ENCODE data around the gene TOGARAM2.

Gene TOGARAM2

DNA sequence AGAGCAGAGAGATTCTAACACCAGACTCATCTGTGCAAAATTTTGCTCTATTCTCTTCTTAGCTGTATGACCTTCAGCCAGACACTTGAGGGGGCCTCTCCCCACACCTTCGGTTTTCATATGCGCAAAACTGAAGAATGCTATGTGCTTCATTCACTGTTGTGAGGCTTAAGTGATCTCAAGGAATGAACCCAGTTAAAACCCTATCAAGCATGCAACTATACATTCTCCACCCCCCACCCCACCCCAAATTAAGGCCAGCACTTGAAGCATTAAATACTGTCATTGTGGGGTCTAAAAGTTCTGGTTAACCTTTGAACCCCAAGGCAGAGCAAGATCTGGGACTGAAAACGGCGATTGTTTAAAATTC lies 83.2 kb downstream of the TOGARAM2 start:
- TF ChIP-seq, protein P1, sequence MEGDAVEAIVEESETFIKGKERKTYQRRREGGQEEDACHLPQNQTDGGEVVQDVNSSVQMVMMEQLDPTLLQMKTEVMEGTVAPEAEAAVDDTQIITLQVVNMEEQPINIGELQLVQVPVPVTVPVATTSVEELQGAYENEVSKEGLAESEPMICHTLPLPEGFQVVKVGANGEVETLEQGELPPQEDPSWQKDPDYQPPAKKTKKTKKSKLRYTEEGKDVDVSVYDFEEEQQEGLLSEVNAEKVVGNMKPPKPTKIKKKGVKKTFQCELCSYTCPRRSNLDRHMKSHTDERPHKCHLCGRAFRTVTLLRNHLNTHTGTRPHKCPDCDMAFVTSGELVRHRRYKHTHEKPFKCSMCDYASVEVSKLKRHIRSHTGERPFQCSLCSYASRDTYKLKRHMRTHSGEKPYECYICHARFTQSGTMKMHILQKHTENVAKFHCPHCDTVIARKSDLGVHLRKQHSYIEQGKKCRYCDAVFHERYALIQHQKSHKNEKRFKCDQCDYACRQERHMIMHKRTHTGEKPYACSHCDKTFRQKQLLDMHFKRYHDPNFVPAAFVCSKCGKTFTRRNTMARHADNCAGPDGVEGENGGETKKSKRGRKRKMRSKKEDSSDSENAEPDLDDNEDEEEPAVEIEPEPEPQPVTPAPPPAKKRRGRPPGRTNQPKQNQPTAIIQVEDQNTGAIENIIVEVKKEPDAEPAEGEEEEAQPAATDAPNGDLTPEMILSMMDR (conservative IDR thresholded peaks at IDR 0.05; ENCODE audit: low read depth), result no peak
- ChIA-PET CTCF (interaction anchor here (0.6 kb wide), 1 partner anchor 24 kb away, joined by 3 read pairs; no protein-coding TSS in a partner anchor), POLR2A (ENCODE audit: low non-redundant PET) (no interaction called here)
- peak overlapping the region; percentile 95 for H3K27ac ChIP-seq
- DNase-seq (ENCODE audit: low spot score), result no peak

DNA sequence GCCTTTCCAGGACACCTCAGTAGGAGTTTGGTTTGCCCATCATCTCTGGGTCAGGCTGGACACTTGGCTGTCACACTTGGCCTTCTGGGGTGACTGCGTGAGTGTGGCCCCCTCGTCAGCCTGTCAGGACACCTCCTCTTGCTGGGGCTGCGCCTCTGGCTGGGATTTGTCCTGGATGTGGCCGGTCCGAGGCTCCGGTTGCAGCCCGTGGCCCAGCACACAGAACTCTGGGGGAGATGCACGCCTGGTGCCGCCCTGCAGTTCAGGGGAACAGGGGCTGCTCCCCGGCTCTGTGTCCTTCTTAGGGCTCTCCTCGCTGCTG lies 83.6 kb downstream of the TOGARAM2 start:
- ChIA-PET POLR2A (ENCODE audit: low non-redundant PET) (no interaction called here), CTCF (no interaction called here)
- peak overlapping the region; percentile 95 for H3K27ac ChIP-seq
- no peak for DNase-seq (ENCODE audit: low spot score)
- TF ChIP-seq, protein P1 (conservative IDR thresholded peaks at IDR 0.05; ENCODE audit: low read depth), result no peak

DNA sequence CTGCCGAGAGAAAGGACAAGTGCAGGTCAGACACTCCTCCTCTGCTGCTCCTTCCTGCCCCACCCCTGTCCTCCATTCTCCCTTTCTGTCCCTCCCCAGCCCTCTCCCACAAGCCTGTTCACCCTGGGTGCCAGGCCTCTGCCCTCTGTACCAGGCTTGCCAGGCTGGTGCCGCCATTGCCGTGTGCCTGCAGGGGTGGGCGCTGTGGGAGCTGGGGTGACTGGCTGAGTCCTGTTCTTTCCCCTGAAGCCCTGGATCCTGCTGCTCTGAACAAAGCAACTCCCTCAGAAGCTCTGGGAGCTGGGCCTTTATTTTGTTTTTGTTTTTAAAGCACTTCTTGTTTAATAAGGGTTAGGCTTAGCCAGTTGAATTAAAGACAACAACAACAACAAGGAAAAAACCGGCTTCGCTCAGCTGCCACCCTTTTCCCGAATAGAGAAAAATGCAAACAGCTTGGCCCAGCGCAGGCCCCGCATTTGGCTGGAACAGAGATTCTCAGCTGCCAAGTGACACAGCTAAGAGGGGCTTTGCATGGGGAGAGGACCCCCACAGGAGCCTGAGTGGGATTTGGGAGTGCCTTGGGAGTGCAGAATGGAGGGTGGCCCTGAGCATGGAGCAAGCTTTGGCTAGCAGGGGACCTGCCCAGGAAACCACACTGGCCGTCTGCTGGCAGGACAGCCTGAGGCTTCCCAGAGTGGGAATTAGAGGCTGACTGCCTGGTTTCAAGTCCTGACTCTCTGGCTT lies 84.1 kb downstream of the TOGARAM2 start:
- peak overlapping the region; percentile 95 for H3K27ac ChIP-seq
- CTCF ChIA-PET, result interaction anchor here (0.7 to 1.0 kb wide), 2 partner anchors 12 to 260 kb away, joined by 3 to 4 read pairs; no protein-coding TSS in a partner anchor
- POLR2A ChIA-PET (ENCODE audit: low non-redundant PET), result no interaction called here
- no peak for DNase-seq (ENCODE audit: low spot score)
- TF ChIP-seq, protein P1 (conservative IDR thresholded peaks at IDR 0.05; ENCODE audit: low read depth), result no peak

DNA sequence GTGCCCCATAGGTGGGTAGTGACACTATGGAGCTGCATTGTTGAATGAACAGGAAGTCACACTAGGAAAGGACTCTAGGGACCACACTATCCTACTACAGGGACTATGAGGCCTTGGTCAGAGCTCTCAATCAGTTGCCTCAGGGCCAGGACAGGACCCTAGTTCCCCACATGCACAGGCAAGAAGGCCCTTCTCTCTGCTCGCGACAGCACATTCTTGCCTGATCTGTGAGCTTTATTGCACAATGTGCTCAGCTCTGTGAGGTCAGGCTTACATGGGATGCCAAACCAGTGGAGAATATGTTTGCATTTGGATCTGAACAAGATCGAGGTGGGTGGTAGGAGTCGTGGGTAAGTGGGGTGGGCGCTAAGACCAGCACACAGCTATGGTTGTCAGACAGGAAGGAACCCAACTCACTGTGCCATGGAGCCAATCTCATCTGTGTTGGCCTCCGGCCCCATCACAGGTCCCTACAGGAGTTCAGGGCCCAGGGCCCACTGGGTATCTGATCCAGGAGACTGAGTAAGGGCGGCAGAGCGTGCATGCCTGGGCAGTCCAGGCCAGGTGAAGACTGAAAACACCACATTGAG lies 85.3 kb downstream of the TOGARAM2 start:
- TF ChIP-seq, protein P1 (conservative IDR thresholded peaks at IDR 0.05; ENCODE audit: low read depth), result no peak
- CTCF ChIA-PET, result no interaction called here
- DNase-seq (ENCODE audit: low spot score), result peak; percentile 30

DNA sequence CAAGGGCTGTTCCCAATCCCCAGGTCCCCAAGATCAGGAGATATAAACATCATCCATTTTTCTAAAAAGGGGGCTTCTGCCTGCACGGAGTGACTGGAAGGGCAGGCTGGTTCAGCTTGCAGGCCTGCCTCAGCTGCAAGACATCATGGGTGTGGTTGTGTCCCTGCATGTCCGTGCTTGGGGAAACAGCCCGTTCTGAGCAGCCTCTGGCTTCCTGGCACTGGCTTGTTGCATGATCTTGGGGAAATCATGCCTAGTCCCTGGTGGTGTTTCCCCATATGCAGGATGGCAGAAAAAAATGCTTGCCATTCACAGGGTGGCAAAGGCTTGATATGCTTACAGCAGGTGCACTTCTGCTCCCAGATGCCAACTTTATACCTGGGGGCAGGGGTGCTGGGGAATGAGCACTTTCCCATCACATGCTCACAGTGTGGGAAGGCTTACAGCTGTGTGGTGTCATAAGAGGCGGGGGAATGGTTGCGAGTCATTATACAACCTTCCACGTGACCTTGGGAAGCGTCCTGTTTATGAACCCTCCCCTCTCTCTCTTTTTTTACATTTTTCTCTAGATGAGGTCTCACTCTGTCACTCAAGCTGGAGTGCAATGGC lies 86.0 kb downstream of the TOGARAM2 start:
- ChIA-PET POLR2A (ENCODE audit: low non-redundant PET) (no interaction called here), CTCF (interaction anchor here (0.6 kb wide), 1 partner anchor 8 kb away, joined by 3 read pairs; no protein-coding TSS in a partner anchor)
- peak; percentile 37 for DNase-seq (ENCODE audit: low spot score)
- TF ChIP-seq, protein P1 (conservative IDR thresholded peaks at IDR 0.05; ENCODE audit: low read depth), result no peak
- H3K27ac ChIP-seq, result peak overlapping the region; percentile 95

More for the DNA sequence above, 85.3 kb downstream of the TOGARAM2 start:
- POLR2A ChIA-PET (ENCODE audit: low non-redundant PET), result no interaction called here
- H3K27ac ChIP-seq, result peak overlapping the region; percentile 95

DNA sequence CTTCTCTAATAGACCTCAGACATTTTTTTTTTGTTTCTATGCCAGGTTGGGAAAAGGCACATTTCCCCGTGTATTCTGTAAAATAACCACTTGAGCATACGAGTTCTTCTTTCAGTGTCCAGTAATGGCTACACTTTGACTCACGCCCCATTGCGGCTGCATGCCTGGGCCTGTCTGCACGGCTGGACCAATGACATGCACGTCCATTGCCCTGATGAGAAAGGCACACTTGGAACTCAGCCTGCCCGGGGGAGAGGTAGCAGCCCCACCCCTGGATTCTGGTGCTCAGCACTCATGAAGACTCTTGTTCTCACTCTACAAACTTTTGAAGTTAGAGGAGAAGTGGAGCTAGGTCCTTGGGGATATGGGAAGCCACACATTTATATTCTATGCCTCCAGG lies 87.4 kb downstream of the TOGARAM2 start:
- CTCF ChIA-PET, result interaction anchor here (0.8 kb wide), 2 partner anchors 14 kb away, joined by 3 read pairs; no protein-coding TSS in a partner anchor
- peak overlapping the region; percentile 69 for H3K27ac ChIP-seq
- POLR2A ChIA-PET (ENCODE audit: low non-redundant PET), result no interaction called here
- peak; percentile 83 for DNase-seq (ENCODE audit: low spot score)
- TF ChIP-seq, protein P1 (conservative IDR thresholded peaks at IDR 0.05; ENCODE audit: low read depth), result no peak
